HL-60 (cell line): Measurements from ENCODE around the gene NKAIN4.

Source experiments
- DNase-seq, 2 experiments: peaks; one replicate each; pipeline ENCODE4 v3.0.0-alpha.2; 2010 to 2020; ENCODE audit warnings: low read depth in 1 of 2, low spot score in 1 of 2
- H3K27ac ChIP-seq: fragments of 250-450 bp; sonication (Bioruptor Pico); replicated peaks from 2 replicates; pipeline ENCODE4 v1.5.1; 2020; ENCODE audit warnings: mild to moderate bottlenecking, moderate library complexity
- H3K27me3 ChIP-seq: fragments of 250-450 bp; sonication (Bioruptor Pico); 2 replicates; pipeline ENCODE4 v1.5.1; 2021; ENCODE audit warnings: mild to moderate bottlenecking, moderate library complexity; ENCODE audit not compliant: insufficient read depth, poor library complexity, severe bottlenecking
- H3K4me3 ChIP-seq: replicated peaks from 2 replicates; pipeline ENCODE4 v1.5.1; 2011; ENCODE audit warnings: mild to moderate bottlenecking, control low read depth, low read length; ENCODE audit not compliant: insufficient read depth
- GABPA ChIP-seq: IDR thresholded peaks from 2 replicates; pipeline ENCODE4 v1.6.1; 2012; ENCODE audit warnings: low read depth
- POLR2AphosphoS5 ChIP-seq: IDR thresholded peaks from 2 replicates; pipeline ENCODE4 v1.6.1; 2012; ENCODE audit warnings: low read depth
- SPI1 ChIP-seq: IDR thresholded peaks from 2 replicates; pipeline ENCODE4 v1.6.1; 2012; ENCODE audit warnings: low read depth, mild to moderate bottlenecking, borderline replicate concordance
- TF ChIP-seq, protein P1 (sequence below): IDR thresholded peaks from 2 replicates; pipeline ENCODE4 v1.6.1; 2012; ENCODE audit warnings: low read depth; ENCODE audit not compliant: insufficient replicate concordance
- TF ChIP-seq, protein P2 (sequence below): IDR thresholded peaks from one replicate; pipeline ENCODE4 v1.5.1; 2011; ENCODE audit warnings: low read length, control low read depth, inconsistent platforms; ENCODE audit not compliant: insufficient read depth

The NKAIN4 gene

DNA sequence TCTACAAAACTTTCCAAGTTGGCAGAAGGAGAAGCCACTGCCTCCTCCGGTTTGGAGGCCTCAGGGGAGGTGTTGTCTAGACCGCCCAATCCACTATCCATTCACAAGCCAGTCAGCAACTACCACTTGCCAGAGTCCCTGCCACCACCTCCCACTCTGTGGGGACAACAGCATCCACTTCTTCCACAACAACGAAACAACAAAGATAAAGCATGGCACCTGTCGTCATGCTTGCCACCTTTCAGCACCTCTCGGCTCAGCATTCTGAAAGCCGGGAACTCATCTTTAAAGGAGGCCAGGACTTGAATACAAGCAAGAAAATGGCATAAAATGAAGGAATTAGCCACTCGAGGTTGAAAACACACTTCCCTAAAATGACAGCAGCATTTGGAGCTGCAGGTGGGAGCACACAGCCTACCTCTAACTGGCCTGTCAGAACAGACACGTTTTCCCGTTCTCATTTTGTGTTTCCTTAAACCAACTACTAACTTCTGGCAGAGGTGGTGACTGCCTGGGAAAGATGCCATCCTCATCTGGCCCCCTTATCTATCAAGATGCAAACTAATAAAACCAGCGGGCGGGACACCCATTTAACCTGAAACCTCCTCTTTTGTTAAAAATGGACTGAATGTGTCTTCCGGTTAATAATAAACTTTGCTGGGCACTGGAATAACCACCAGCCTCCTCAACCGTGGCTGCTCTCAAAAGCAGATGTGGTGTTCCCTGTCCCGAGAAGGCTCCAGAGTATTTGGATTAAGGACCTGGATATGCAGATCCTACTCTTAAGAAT is 60.1 kb downstream of the NKAIN4 start:
- Histone ChIP-seq H3K4me3 (no peak overlapping the region), H3K27ac (no peak overlapping the region), H3K27me3 (no peaks in the 10 kb centered on the region)
- TF ChIP-seq, protein P1, sequence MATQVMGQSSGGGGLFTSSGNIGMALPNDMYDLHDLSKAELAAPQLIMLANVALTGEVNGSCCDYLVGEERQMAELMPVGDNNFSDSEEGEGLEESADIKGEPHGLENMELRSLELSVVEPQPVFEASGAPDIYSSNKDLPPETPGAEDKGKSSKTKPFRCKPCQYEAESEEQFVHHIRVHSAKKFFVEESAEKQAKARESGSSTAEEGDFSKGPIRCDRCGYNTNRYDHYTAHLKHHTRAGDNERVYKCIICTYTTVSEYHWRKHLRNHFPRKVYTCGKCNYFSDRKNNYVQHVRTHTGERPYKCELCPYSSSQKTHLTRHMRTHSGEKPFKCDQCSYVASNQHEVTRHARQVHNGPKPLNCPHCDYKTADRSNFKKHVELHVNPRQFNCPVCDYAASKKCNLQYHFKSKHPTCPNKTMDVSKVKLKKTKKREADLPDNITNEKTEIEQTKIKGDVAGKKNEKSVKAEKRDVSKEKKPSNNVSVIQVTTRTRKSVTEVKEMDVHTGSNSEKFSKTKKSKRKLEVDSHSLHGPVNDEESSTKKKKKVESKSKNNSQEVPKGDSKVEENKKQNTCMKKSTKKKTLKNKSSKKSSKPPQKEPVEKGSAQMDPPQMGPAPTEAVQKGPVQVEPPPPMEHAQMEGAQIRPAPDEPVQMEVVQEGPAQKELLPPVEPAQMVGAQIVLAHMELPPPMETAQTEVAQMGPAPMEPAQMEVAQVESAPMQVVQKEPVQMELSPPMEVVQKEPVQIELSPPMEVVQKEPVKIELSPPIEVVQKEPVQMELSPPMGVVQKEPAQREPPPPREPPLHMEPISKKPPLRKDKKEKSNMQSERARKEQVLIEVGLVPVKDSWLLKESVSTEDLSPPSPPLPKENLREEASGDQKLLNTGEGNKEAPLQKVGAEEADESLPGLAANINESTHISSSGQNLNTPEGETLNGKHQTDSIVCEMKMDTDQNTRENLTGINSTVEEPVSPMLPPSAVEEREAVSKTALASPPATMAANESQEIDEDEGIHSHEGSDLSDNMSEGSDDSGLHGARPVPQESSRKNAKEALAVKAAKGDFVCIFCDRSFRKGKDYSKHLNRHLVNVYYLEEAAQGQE: no peak
- TF ChIP-seq, protein P2, sequence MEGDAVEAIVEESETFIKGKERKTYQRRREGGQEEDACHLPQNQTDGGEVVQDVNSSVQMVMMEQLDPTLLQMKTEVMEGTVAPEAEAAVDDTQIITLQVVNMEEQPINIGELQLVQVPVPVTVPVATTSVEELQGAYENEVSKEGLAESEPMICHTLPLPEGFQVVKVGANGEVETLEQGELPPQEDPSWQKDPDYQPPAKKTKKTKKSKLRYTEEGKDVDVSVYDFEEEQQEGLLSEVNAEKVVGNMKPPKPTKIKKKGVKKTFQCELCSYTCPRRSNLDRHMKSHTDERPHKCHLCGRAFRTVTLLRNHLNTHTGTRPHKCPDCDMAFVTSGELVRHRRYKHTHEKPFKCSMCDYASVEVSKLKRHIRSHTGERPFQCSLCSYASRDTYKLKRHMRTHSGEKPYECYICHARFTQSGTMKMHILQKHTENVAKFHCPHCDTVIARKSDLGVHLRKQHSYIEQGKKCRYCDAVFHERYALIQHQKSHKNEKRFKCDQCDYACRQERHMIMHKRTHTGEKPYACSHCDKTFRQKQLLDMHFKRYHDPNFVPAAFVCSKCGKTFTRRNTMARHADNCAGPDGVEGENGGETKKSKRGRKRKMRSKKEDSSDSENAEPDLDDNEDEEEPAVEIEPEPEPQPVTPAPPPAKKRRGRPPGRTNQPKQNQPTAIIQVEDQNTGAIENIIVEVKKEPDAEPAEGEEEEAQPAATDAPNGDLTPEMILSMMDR: no peak
- TF ChIP-seq GABPA: no peak
- TF ChIP-seq SPI1: no peak
- no peak for TF ChIP-seq POLR2AphosphoS5
- no peak for DNase-seq

DNA sequence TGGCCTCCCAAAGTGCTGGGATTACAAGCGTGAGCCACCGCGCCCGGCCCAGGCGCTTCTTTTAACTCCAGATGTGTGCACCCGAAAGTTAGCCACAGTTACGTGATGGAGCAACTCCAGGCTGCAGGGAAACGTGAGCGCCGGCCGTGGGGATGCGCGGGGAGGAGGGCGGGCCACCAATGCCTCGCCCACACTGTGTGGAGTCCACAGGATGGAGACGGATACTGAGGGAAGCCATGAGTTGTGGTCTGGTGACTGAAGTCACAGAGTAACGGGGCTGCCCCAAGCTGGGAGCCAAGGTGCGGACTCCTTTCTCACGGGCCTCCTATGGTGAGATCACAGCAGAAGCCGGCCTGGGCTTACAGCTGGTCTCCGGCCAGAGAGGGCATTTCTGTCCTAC is 61.5 kb downstream of the NKAIN4 start:
- Histone ChIP-seq H3K27me3 (no peaks in the 10 kb centered on the region), H3K4me3 (no peak overlapping the region), H3K27ac (no peak overlapping the region)
- TF ChIP-seq, protein P2: no peak
- TF ChIP-seq SPI1 (no peak), POLR2AphosphoS5 (no peak), GABPA (no peak)
- TF ChIP-seq, protein P1: no peak
- DNase-seq: no peak

DNA sequence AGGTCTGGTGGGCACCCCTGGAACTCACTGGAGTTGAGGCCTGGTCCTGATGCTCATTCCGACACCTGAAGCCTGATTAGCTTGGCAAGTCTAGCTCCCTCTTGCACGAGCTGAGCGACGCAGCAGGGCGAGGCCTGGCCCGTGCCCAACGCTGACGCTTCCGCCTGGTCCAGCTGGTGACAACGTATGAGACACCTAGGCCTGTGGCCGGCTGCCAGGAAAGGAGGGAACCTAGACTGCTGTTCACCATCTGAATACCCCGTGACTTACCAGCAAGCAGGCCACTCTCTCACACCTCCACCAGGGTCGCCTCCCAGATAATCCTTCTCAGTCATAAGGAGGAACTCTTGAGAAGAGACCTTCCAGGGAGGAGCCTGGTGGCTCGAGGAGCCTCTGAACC is 62.9 kb downstream of the NKAIN4 start:
- Histone ChIP-seq H3K4me3 (no peak overlapping the region), H3K27me3 (no peaks in the 10 kb centered on the region), H3K27ac (no peak overlapping the region)
- DNase-seq: no peak
- TF ChIP-seq POLR2AphosphoS5: no peak
- TF ChIP-seq, protein P1: no peak
- no peak for TF ChIP-seq SPI1
- TF ChIP-seq GABPA: no peak
